HepG2 (cell line): Measurements from ENCODE around the gene GFER. TPM values are rescaled to one million over a fixed set of nuclear protein-coding genes. Genes with fewer than 3 reads are reported as not detected.

Source experiments
- CENPX ChIP-seq: sonication (generic); formaldehyde crosslinking; IDR thresholded peaks from 2 replicates; pipeline ENCODE4 v1.9.0; 2021; ENCODE audit warnings: mild to moderate bottlenecking, missing genetic modification reagents, moderate library complexity
- CHCHD3 ChIP-seq: sonication (generic); formaldehyde crosslinking; IDR thresholded peaks from 2 replicates; pipeline ENCODE4 v1.8.0; 2022; ENCODE audit warnings: mild to moderate bottlenecking, missing genetic modification reagents, moderate library complexity
- E2F5 ChIP-seq: sonication (generic); formaldehyde crosslinking; conservative IDR thresholded peaks from 2 replicates; pipeline ENCODE4 v1.4.0; 2020; ENCODE audit warnings: missing genetic modification reagents
- ETS1 ChIP-seq: sonication (generic); formaldehyde crosslinking; IDR thresholded peaks from 2 replicates; pipeline ENCODE4 v1.4.0; 2020; ENCODE audit warnings: missing genetic modification reagents
- MAZ ChIP-seq, 2 experiments: sonication (generic) in 1 of 2; formaldehyde crosslinking in 1 of 2; IDR thresholded peaks; 2 replicates each; pipeline versions ENCODE4 v1.5.0 to v1.6.1; 2012 to 2020; ENCODE audit warnings: low read depth in 2 of 2, mild to moderate bottlenecking in 2 of 2, borderline replicate concordance in 1 of 2, improper control_type of control experiment in 1 of 2, low read length in 1 of 2, missing genetic modification reagents in 1 of 2, moderate library complexity in 1 of 2
- NONO ChIP-seq, 2 experiments: fragments of 450-650 bp in 1 of 2; sonication (generic) in 1 of 2; formaldehyde crosslinking in 1 of 2; IDR thresholded peaks in 1 of 2; conservative IDR thresholded peaks in 1 of 2; 2 replicates each; pipeline versions ENCODE4 v1.6.1 to v1.8.0; 2017 to 2022; ENCODE audit warnings: mild to moderate bottlenecking in 1 of 2, missing genetic modification reagents in 1 of 2, moderate library complexity in 1 of 2
- PHF8 ChIP-seq: sonication (generic); formaldehyde crosslinking; IDR thresholded peaks from 2 replicates; pipeline ENCODE4 v1.5.0; 2020; ENCODE audit warnings: missing genetic modification reagents
- PRDM15 ChIP-seq: sonication (generic); formaldehyde crosslinking; IDR thresholded peaks from 2 replicates; pipeline ENCODE4 v1.4.0; 2020; ENCODE audit warnings: missing genetic modification reagents
- PRPF4 ChIP-seq: fragments of 200-400 bp; formaldehyde crosslinking; IDR thresholded peaks from 2 replicates; pipeline ENCODE4 v1.6.1; 2016; ENCODE audit warnings: low read length, low read depth; ENCODE audit not compliant: poor library complexity, severe bottlenecking
- RBM39 ChIP-seq: fragments of 200-400 bp; formaldehyde crosslinking; IDR thresholded peaks from one replicate; pipeline ENCODE4 v1.6.1; 2018; ENCODE audit warnings: antibody characterized with exemption, mild to moderate bottlenecking, low read depth, low read length; ENCODE audit not compliant: poor library complexity, severe bottlenecking
- RFX5 ChIP-seq: IDR thresholded peaks from 2 replicates; pipeline ENCODE4 v1.6.1; 2011; ENCODE audit warnings: low read depth, low read length, improper control_type of control experiment
- RORA ChIP-seq: sonication (generic); formaldehyde crosslinking; IDR thresholded peaks from 2 replicates; pipeline ENCODE4 v1.5.0; 2020; ENCODE audit warnings: mild to moderate bottlenecking, missing genetic modification reagents, moderate library complexity
- SP1 ChIP-seq, 2 experiments: fragments of 450-650 bp in 1 of 2; sonication (generic) in 1 of 2; formaldehyde crosslinking in 1 of 2; IDR thresholded peaks; 2 replicates each; pipeline versions ENCODE4 v1.4.0 to v1.6.1; 2016 to 2020; ENCODE audit warnings: missing genetic modification reagents in 1 of 2
- SP140L ChIP-seq: sonication (generic); formaldehyde crosslinking; IDR thresholded peaks from 2 replicates; pipeline ENCODE4 v1.4.0; 2020; ENCODE audit warnings: missing genetic modification reagents, borderline replicate concordance
- SPEN ChIP-seq: sonication (generic); formaldehyde crosslinking; IDR thresholded peaks from 2 replicates; pipeline ENCODE4 v1.5.1; 2020; ENCODE audit warnings: low read depth, mild to moderate bottlenecking, missing genetic modification reagents
- ZNF207 ChIP-seq: fragments of 450-650 bp; IDR thresholded peaks from 2 replicates; pipeline ENCODE4 v1.6.1; 2016; ENCODE audit warnings: antibody characterized with exemption, borderline replicate concordance
- ZNF30 ChIP-seq: sonication (generic); formaldehyde crosslinking; IDR thresholded peaks from 2 replicates; pipeline ENCODE4 v1.5.0; 2020; ENCODE audit warnings: mild to moderate bottlenecking, missing genetic modification reagents
- ZNF740 ChIP-seq: sonication (generic); formaldehyde crosslinking; IDR thresholded peaks from 2 replicates; pipeline ENCODE4 v1.4.0; 2020; ENCODE audit warnings: missing genetic modification reagents
- ZNF781 ChIP-seq: sonication (generic); formaldehyde crosslinking; IDR thresholded peaks from 2 replicates; pipeline ENCODE4 v1.5.1; 2020; ENCODE audit warnings: borderline replicate concordance, mild to moderate bottlenecking, missing genetic modification reagents; ENCODE audit errors: not compliant biosample characterization
- polyA plus RNA-seq, 8 experiments: library from polyadenylated mRNA; depleted of rRNA in 3 of 8; stranded (reverse) in 7 of 8; unstranded in 1 of 8; fragments of >200 nt; fragmentation: Illumina TruSeq in 4 of 8; extraction: Trizol in 4 of 8; gene quantifications; 2 replicates each; pipeline versions ENCODE4 v1.2.1 to v1.2.3, GENCODE V29; 2011 to 2016; ENCODE audit warnings: low read depth in 4 of 8, missing spikeins in 1 of 8, mixed read lengths in 1 of 8; ENCODE audit not compliant: insufficient read depth in 1 of 8
- total RNA-seq, 5 experiments: library from RNA; depleted of rRNA; stranded (reverse); fragments of >200 nt; fragmentation: Illumina TruSeq; extraction: Trizol; gene quantifications; 2 replicates each; pipeline ENCODE4 v1.2.3, GENCODE V29; 2016; ENCODE audit warnings: low read depth in 1 of 5

Gene GFER
- total and polyA plus RNA-seq, 2 of the 13 experiments (the other 11 are each of a cell fraction or from before 2014, with no cell fraction given), result 28.6 to 71.7 TPM

- TF ChIP-seq RFX5 (no peak), ZNF781 (CRISPR knock-in tag) (peak; percentile 68), E2F5 (CRISPR knock-in tag) (no peak), SP140L (CRISPR knock-in tag) (no peak), CENPX (no peak), RBM39 (no peak), CHCHD3 (CRISPR knock-in tag) (no peak), RORA (no peak), SP1 (IDR thresholded peaks at IDR 0.05) (no peak), SP1 (CRISPR knock-in tag; IDR thresholded peaks at IDR 0.05) (no peak), ZNF207 (no peak), SPEN (CRISPR knock-in tag) (no peak), ETS1 (no peak), PRPF4 (no peak), ZNF740 (CRISPR knock-in tag) (no peak), PRDM15 (no peak), PHF8 (CRISPR knock-in tag) (no peak), ZNF30 (no peak), NONO (IDR thresholded peaks at IDR 0.05) (no peak), NONO (CRISPR knock-in tag; conservative IDR thresholded peaks at IDR 0.05) (0 out of 2 replicates have a peak, but pooled peaks have one; percentile 8), MAZ (IDR thresholded peaks at IDR 0.05; ENCODE audit: borderline replicate concordance, low read depth, low read length) (no peak), MAZ (CRISPR knock-in tag; IDR thresholded peaks at IDR 0.05; ENCODE audit: low read depth) (peak; percentile 31; the same call in 1 of the 2 replicates)
Observed at GRCh38 chr16:1963806-1964505, 20.0 kb upstream of the GFER start (continued).
